GM12878 (cell line): Measurements from ENCODE around the gene CHMP3. TPM values are rescaled to one million over a fixed set of nuclear protein-coding genes. Genes with fewer than 3 reads are reported as not detected.

Experiments used
- BCL11A ChIP-seq: IDR thresholded peaks from 2 replicates; pipeline ENCODE4 v1.6.1; 2011; ENCODE audit warnings: low read depth, low read length
- BHLHE40 ChIP-seq, 2 experiments: fragments of 450-650 bp in 1 of 2; IDR thresholded peaks; 2 replicates each; pipeline ENCODE4 v1.6.1; 2011 to 2017; ENCODE audit warnings: low read depth in 2 of 2, borderline replicate concordance in 1 of 2, improper control_type of control experiment in 1 of 2, low read length in 1 of 2, mild to moderate bottlenecking in 1 of 2
- BRCA1 ChIP-seq: IDR thresholded peaks from 2 replicates; pipeline ENCODE4 v1.6.1; 2011; ENCODE audit warnings: low read depth, low read length, improper control_type of control experiment
- CBX5 ChIP-seq: sonication (generic); IDR thresholded peaks from 2 replicates; pipeline ENCODE4 v1.6.1; 2016; ENCODE audit warnings: low read depth, moderate library complexity, mild to moderate bottlenecking, inconsistent platforms
- CHD1 ChIP-seq: IDR thresholded peaks from 2 replicates; pipeline ENCODE4 v1.6.1; 2012; ENCODE audit warnings: low read depth, low read length, improper control_type of control experiment
- CHD2 ChIP-seq: IDR thresholded peaks from 2 replicates; pipeline ENCODE4 v1.6.1; 2011; ENCODE audit warnings: low read depth, low read length, improper control_type of control experiment, borderline replicate concordance
- EP300 ChIP-seq, 2 experiments: fragments of 150-350 bp in 1 of 2; IDR thresholded peaks; 2 replicates each; pipeline ENCODE4 v1.6.1; 2011 to 2012; ENCODE audit warnings: low read depth in 2 of 2, low read length in 2 of 2, borderline replicate concordance in 1 of 2, improper control_type of control experiment in 1 of 2, inconsistent platforms in 1 of 2; ENCODE audit not compliant: control insufficient read depth in 1 of 2
- ESRRA ChIP-seq: IDR thresholded peaks from 2 replicates; pipeline ENCODE4 v1.6.1; 2012; ENCODE audit warnings: mild to moderate bottlenecking, low read length, improper control_type of control experiment
- EZH2 ChIP-seq: IDR thresholded peaks from 2 replicates; pipeline ENCODE4 v1.6.1; 2012; ENCODE audit warnings: low read depth, mild to moderate bottlenecking, control low read depth, inconsistent platforms, low read length, borderline replicate concordance; ENCODE audit not compliant: control insufficient read depth
- GABPA ChIP-seq: IDR thresholded peaks from 2 replicates; pipeline ENCODE4 v1.6.1; 2014; ENCODE audit warnings: antibody characterized with exemption, low read depth, mild to moderate bottlenecking, inconsistent platforms
- IKZF1 ChIP-seq: fragments of 450-650 bp; conservative IDR thresholded peaks from 2 replicates; pipeline ENCODE4 v1.6.1; 2017; ENCODE audit warnings: antibody characterized with exemption, mild to moderate bottlenecking
- IRF4 ChIP-seq: IDR thresholded peaks from 2 replicates; pipeline ENCODE4 v1.6.1; 2011; ENCODE audit warnings: low read depth, low read length
- KLF5 ChIP-seq: fragments of 450-650 bp; IDR thresholded peaks from 2 replicates; pipeline ENCODE4 v1.6.1; 2014; ENCODE audit warnings: mild to moderate bottlenecking; ENCODE audit not compliant: partially characterized antibody
- MYB ChIP-seq: fragments of 150-350 bp; IDR thresholded peaks from 2 replicates; pipeline ENCODE4 v1.6.1; 2014; ENCODE audit warnings: mild to moderate bottlenecking, low read depth, low read length, borderline replicate concordance
- NKRF ChIP-seq: fragments of 450-650 bp; conservative IDR thresholded peaks from 2 replicates; pipeline ENCODE4 v1.6.1; 2017; ENCODE audit warnings: mild to moderate bottlenecking, moderate library complexity
- RAD51 ChIP-seq: fragments of 450-650 bp; IDR thresholded peaks from 2 replicates; pipeline ENCODE4 v1.6.1; 2016; ENCODE audit warnings: moderate library complexity, mild to moderate bottlenecking, inconsistent platforms
- REST ChIP-seq: IDR thresholded peaks from 2 replicates; pipeline ENCODE4 v1.6.1; 2012; ENCODE audit warnings: mild to moderate bottlenecking, low read depth, low read length
- SKIL ChIP-seq: fragments of 450-650 bp; IDR thresholded peaks from 2 replicates; pipeline ENCODE4 v1.6.1; 2017; ENCODE audit warnings: mild to moderate bottlenecking, low read depth, inconsistent platforms; ENCODE audit not compliant: poor library complexity, severe bottlenecking
- SMAD1 ChIP-seq: fragments of 450-650 bp; IDR thresholded peaks from 2 replicates; pipeline ENCODE4 v1.6.1; 2018; ENCODE audit warnings: mild to moderate bottlenecking, low read depth; ENCODE audit not compliant: partially characterized antibody
- TCF12 ChIP-seq: IDR thresholded peaks from 2 replicates; pipeline ENCODE4 v1.6.1; 2011; ENCODE audit warnings: low read depth, mild to moderate bottlenecking, low read length
- USF2 ChIP-seq: IDR thresholded peaks from 2 replicates; pipeline ENCODE4 v1.6.1; 2011; ENCODE audit warnings: low read depth, low read length, improper control_type of control experiment, borderline replicate concordance
- polyA plus RNA-seq, 11 experiments: library from polyadenylated mRNA; depleted of rRNA in 4 of 11; unstranded in 6 of 11; stranded (reverse) in 5 of 11; fragments of >200 nt; fragmentation: Nextera tagmentation in 4 of 11; fragmentation: Illumina TruSeq in 1 of 11; extraction: Ambion mirVana in 4 of 11; extraction: Trizol in 1 of 11; gene quantifications; 1 replicate in 1 of 11; 2 replicates in 10 of 11; pipeline versions ENCODE4 v1.2.1 to v1.2.3, GENCODE V29; 2011 to 2016; ENCODE audit warnings: inconsistent platforms in 2 of 11, missing spikeins in 2 of 11, low read depth in 1 of 11
- total RNA-seq, 4 experiments: library from RNA; depleted of rRNA in 3 of 4; stranded (reverse); fragments of >200 nt in 3 of 4; fragmentation: Illumina TruSeq in 1 of 4; extraction: Trizol in 1 of 4; gene quantifications; 2 replicates each; pipeline versions ENCODE4 v1.2.1 to v1.2.3, GENCODE V29; 2013 to 2021

The CHMP3 gene
- total and polyA plus RNA-seq, 10 of the 15 experiments (the other 5 are each of a cell fraction or from before 2014, with no cell fraction given): 22.5 to 56.8 (median 32.5) TPM

- TF ChIP-seq TCF12: peak; percentile 5; the same call in 1 of the 2 replicates
- peak; percentile 72; the same call in 1 of the 2 replicates for TF ChIP-seq GABPA
- TF ChIP-seq RAD51: peak; percentile 60; the same call in 1 of the 2 replicates
- TF ChIP-seq REST: no peak
- TF ChIP-seq SKIL: peak; percentile 70
- no peak for TF ChIP-seq EZH2
- peak; percentile 20; the same call in 1 of the 2 replicates for TF ChIP-seq USF2
- TF ChIP-seq SMAD1: peak; percentile 57
- no peak for TF ChIP-seq ESRRA
- TF ChIP-seq KLF5: peak; percentile 98
- 0 out of 2 replicates have a peak, but pooled peaks have one; percentile 2 for TF ChIP-seq BCL11A
- peak; percentile 90 to 97 for TF ChIP-seq BHLHE40 (IDR thresholded peaks at IDR 0.05; ENCODE audit: borderline replicate concordance in 1 of 2, low read depth in 2 of 2, low read length in 1 of 2)
- peak; percentile 98 for TF ChIP-seq CHD1
- peak; percentile 71; the same call in 1 of the 2 replicates for TF ChIP-seq CHD2
- no peak for TF ChIP-seq MYB
- TF ChIP-seq BRCA1: no peak
- 0 out of 2 replicates have a peak, but pooled peaks have one; percentile 14 for TF ChIP-seq IRF4
- peak in 1 of 2 experiments; percentile 59; a peak in 1 of 4 replicates for TF ChIP-seq EP300 (IDR thresholded peaks at IDR 0.05; ENCODE audit: borderline replicate concordance in 1 of 2, control insufficient read depth in 1 of 2, low read depth in 2 of 2, low read length in 2 of 2)
- TF ChIP-seq CBX5: peak; percentile 56
- TF ChIP-seq IKZF1: peak; percentile 80
- peak; percentile 64 for TF ChIP-seq NKRF
Observed at GRCh38 chr2:86562922-86563649, at the start of gene CHMP3 (continued).
